Measurements from ENCODE around the gene USF1. TPM values are rescaled to one million over a fixed set of nuclear protein-coding genes. Genes with fewer than 3 reads are reported as not detected.
"Not testable (repeated sequence)": the region's sequence is repeated elsewhere in the genome, so short reads cannot be mapped to it uniquely, and the experiment has no call there.

Gene USF1
- total RNA-seq, 1 donor from 2014 or later, result 58.0 TPM

DNA sequence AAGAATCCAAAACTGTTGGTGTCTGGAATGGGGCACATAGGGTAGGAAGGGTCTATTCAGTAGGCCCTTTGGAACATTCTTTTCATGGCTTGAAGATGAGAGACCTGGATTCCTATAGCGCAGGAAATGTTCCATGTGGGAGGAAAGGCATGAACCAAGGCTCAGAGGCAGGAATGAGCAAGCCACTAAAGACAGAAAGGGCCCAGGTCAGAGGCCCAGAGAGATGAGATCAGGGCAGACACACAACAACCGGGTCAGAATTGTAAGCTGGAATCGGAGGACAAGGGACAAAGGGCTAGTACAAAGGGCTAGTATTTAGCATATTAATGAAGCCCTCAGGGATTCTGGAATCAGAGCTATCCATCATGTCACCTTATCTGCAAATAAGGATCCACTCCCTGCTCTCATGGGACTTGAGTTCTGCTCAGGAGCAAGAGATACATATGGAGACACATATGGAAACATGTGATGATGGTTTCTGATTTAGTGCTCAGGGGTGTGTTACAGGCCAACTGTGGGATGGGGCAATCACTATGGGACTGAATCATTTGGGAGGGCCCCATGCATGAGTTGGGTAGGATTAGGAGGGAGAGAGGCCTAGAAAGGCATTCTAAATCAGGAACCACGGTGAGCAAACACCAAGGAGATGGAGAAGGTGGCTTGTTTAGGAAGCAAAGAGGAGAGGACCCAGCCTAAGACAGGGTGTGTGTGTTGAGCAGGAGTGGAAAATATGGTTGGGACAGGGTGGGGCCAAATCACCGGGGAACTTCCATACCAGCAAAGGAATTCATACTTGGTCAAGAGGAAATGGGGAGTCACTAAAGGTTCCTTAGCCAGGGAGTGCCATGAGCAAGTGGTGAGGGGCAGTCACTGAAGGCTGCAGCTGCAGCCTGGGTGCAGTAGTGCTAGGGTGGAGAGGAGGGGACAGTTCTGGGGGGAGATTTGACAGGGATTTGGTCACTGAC, 34.9 kb upstream of the USF1 start:
- intact Hi-C loops (cut with DNase I), result no loop called here
- ATAC-seq (no peak), DNase-seq (ENCODE audit: low spot score) (no peak)

DNA sequence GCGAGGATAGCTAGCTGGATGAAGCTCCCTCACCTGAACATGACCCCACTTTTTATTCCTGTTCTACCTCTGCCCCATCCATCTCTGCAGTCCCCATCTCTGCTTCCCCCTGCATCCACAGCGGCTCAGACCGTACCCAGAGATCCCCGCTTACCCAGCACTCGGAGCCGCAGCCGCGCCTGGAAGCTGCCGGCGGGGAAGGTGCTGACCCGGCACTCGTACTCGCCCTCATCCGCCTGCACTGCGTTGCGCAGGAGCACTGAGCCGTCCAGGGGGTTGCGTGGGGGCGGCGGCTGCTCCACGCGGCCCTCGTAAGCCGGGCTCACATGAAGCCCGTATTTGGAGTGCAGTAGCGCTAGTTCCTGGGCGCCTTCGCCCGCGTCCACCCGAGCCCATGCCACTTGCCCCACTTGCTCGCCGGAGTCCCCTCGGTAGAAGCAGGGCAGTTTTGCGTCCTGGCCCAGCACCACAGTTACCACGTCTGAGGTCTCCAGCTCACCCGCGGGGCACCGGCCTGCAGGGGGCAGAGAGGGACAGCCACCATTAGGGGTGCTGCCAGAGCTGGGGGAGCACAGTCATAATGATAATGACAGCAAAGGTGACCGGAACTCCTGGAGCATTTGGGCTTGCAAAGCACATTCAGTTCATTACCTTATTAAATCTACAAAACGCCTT, 33.8 kb upstream of the USF1 start:
- intact Hi-C loops (cut with DNase I), result no loop called here
- DNase-seq (ENCODE audit: low spot score) (no peak), ATAC-seq (no peak)

DNA sequence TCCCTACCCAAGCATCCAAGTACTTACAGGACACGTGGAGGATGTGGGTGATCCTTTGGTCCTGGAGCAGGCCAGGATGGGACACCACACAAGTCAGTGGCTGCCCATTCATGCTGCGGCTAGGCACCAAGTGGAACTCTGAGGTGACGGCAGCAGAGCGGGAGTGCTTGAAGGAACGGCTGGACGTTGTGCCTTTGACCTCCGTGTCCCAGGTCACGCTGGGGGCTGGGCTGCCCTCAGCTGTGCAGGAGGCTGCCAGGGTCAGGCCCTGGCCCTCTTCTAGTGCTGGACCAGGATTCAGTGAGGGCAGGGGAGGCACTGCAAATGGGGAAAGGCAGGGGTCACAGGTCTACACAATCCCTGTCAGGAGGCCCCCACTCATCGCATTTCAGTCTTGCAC, 31.6 kb upstream of the USF1 start:
- intact Hi-C loops (cut with DNase I), result no loop called here
- no peak for DNase-seq (ENCODE audit: low spot score)
- ATAC-seq, result no peak

DNA sequence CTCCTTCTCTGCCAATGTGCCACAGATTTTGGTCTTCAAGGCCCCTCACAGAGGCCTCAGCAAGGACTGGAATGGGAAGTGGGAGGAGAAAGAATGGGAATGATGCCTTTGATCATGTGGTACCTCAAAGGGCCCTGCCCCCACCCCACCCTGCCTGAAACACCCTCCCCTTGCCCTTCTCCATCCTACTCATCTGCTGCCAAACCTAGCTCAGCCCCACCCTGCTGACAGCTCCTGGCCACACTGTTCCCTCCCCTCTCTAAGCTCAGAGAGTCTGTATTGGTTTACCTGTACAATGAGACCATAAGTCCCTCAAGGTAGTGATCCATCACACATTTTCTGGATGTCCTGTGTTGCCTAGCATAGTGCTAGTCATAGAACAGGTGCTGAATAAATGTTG, 30.6 kb upstream of the USF1 start:
- intact Hi-C loops (cut with DNase I), result no loop called here
- no peak for ATAC-seq
- no peak for DNase-seq (ENCODE audit: low spot score)

DNA sequence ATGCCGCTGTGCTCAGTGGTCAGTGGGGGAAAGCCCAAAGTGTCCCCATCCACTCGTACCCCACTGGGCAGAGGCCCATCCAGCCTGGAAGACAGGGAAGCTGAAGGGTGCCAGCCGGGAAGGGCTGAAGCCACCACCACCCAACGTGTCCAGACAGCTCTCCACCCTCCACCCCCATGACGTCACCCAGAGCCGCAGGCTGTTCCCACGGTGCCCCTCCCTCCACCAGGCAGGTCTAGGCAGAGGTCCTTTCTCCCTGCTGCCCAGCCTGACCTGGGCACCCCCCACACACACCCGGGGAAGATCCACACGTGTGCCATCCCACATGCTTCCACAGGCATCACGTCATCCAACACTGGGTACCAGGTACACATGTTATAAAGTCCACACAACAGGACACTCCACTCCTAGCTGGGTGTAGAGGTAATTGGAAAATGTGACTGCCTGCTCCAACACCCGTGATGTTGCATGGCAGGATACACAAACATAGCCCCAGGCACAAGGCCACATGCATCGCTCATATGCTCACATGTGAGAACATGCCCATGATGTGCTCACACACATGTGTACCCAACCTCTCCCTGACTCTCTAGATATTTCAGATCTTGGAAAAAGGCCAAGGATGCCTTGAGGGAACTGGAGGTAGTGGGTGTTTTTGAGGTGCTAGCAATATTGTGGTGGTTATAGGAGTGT, 29.0 kb upstream of the USF1 start:
- ATAC-seq (no peak), DNase-seq (ENCODE audit: low spot score) (no peak)
- intact Hi-C loops (cut with DNase I), result no loop called here

DNA sequence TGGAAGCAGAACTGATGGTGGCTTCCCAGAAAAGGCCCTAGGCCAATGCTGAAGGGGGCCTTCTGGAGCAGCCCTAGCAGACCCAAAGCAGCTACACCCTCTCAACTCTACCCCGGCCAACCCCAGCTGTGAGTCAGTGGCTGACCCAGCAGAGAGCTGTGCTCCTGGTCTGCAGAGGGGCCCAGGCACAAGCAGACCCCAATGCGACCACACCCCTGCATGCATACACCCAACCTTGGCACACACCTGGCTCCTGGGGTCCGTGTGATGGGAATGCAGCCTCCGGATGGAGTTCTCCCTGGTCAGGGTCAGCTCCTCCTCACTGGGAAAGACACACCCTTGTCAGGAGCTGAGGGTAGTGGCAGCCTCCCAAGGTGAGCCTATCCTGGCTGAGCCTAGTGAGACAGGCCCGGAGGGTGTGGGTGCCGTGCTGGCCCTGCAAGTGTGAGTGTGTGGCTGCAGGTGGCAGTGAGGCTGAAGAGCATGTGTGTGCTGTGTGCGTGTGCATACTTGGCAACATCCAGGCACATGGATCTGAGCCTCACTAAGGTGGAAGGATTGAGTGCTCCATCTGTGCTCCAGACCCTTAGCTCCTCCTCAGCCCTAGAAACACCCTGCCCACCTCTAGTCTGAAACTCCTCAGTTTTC, 27.8 kb upstream of the USF1 start:
- no peak for ATAC-seq
- intact Hi-C loops (cut with DNase I), result no loop called here
- DNase-seq (ENCODE audit: low spot score), result no peak

DNA sequence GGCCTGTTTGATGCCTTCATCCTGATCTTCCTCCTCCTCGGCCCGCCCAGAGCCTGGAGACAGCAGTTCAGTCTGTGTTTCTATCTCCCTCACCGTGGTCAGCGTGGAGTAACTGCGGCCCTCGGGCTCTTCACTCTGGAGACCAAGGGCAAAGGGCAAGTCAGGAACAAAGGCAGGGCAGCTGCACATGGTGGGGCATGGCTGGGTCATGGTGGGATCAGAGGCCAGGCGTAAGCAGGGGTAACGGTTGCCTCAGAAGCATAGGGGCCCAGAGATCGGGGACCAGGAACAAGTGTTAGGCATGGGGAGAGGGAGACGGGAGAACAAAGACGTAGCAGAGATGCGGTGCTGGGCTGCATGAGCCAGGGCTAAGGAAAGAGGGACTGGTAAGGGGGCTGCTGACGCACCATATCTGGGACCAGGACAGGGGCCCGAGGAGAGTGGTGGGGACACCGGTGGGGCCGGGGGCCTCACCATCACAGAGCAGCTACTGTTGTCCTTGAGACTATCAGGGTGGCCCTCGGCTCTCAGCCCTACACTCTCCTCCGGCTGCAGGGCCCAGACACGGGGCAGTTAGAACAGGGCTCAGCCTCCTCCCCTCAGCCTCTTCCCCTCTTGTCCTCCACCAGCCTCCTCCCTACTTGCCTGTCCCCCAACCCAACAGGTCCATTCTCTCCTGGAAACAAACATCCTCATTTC, 27.1 kb upstream of the USF1 start:
- ATAC-seq, result no peak
- no peak for DNase-seq (ENCODE audit: low spot score)
- intact Hi-C loops (cut with DNase I), result no loop called here

DNA sequence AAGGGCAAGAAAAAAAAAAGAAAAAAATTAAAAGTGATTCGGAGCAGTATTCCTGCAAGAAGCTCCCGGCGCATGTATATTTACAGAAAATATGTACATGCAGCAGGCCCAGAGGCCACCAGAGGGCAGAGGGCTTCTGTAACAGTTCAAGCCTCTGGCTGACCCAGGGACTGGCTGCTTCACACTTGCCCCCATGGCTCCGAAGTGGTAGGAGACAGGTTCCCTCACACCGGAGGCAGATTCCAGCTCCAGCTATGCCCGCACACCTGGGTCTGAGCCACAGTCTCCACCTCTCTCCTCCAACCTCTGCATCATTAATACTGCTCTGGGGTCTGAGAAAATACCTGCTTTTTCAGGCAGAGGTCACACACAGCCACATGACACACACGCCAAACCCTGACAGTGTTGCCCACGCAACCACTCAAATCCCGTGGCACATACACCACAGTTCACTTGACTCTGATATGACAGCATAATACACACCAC, 26.2 kb upstream of the USF1 start:
- no peak for DNase-seq (ENCODE audit: low spot score)
- ATAC-seq, result no peak
- intact Hi-C loops (cut with DNase I), result no loop called here

DNA sequence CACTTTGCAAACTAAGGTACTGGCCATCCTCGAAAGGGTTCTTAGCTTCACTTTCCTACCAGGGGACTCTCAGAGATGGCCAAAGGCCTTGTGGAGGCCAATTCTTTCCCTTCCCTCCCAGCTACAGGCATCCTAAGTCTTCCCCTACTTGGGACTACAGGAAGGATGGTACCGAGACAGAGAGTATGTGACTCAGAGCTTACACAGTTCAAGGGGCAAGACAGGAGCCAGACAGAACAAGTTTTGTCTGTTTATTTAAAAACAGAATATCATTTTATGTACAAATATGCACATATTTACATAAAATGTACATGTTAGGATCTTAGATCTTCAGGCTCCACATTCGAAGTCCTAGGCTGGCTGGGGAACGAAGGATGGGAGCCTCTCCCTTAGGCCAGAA, 25.0 kb upstream of the USF1 start:
- ATAC-seq (no peak), DNase-seq (ENCODE audit: low spot score) (no peak)
- intact Hi-C loops (cut with DNase I), result no loop called here

DNA sequence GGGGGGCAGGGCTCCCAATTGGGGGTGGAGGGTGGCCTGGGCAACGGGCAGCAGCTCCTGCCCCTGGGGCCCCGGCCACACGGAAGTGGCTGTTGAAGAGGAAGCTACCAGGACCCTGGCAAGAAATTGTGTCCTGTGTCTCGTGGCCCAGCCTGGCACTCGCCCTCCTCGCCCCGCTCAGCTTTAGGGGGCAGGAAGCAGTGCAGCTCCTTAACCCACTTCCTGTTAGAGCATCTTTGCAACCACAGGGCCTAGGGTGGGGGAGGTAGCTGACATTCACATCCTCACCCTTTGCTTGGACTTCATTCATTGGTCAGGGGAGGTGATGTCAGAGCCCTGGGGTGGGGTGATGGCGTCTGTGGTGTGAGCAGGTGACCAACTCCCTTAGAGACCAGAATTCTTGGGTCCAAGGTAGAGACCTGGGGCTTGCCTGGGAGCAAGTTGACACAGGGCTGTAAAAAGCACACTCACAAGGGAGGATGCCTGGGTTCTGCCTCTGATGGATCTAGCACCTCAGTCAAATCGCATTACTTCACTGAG, 24.0 kb upstream of the USF1 start, which contains the start of gene ARHGAP30:
Gene ARHGAP30 (minus strand): TSS at position 161 of the 540 bp plus-strand sequence. CDS start 267 bp downstream, outside the sequence.
- DNase-seq (ENCODE audit: low spot score) (peak; percentile 73), ATAC-seq (peak; percentile 75)
- intact Hi-C loops (cut with DNase I), result no loop called here

DNA sequence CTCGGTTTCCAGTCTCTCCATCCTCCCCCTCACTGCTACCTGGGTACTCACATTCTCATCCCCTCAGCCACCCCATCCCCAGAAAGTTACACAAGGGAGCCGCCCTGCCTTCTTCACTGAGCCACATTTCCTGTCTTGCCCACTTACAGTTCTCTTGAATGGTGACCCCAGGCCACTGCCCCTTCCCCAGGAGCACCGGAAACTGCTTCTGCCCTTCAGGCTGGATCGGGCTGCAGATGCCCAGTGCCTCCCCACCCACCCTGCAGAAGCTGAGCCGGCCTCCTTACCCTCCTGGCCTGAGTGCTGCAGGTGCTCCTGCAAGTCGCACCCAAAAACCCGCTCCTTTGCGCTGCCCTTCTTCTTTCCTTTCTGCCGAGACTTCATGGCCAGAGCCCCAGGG, 23.5 kb upstream of the USF1 start:
- intact Hi-C loops (cut with DNase I), result no loop called here
- no peak for ATAC-seq
- DNase-seq (ENCODE audit: low spot score), result no peak

DNA sequence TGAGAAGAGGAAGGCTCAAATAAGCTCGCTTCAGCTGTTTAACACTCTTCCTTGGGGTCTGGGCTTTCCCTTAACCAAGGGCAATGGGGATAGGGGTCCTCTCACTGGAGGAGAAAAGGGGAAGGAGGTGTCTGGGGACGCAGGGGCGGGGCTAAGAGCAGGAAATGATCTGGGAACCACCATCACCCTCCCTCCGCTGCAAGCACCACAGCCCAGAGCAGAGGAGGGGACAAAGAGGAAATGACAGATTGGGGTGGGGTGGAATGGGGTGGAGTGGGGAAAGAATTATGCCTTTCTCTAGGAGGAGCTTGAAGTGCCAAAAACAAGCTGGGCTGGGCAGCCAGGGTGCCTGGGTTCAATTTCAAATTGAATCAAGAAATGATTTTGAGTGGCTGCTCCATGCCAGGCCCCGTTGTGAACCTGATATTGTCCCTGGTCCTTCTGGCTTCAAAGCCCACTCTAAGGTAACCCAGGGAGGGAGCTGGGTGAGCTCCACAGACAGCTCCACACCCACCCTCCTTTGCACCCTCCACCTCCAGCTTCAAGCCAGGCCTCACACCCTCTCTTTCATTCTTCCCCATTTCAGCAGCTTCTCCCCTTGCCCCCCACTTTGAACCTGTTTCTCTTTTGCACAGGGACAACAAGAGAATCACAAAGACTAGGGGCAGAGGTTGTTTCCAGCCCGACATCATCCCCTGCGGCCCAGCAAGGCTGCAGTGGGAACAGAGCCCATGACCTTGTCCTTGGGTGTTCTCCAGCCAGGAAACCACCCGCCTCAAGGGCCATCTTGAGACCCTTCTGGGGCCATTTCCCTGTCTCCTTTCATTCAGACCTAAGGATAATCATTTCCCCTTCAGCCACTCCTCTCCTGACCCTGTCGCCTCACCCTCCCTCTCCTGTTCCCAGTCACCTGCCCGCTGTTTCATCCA, 22.8 kb upstream of the USF1 start:
- ATAC-seq (peak; percentile 80), DNase-seq (ENCODE audit: low spot score) (peak; percentile 73)
- intact Hi-C loops (cut with DNase I), result no loop called here

DNA sequence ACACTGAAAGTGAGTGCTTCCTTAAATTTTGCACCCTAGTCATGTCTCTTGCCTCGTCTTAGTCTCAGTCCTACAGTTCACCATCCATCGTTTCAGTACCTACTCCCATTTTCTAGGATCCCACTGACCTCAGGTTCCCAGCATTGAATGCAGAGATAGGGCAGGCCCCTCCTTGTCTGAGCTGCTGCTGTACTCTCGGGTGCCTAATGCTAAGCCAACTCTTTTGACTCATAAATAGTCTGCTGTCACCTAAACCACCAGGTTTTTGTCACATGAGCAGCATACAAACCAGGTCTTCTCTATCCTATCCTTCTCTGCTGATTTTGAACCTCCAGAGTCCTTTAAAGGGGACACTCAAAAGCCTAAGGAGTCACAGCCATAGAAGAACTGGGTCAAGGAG, 20.9 kb upstream of the USF1 start:
- no peak for ATAC-seq
- intact Hi-C loops (cut with DNase I), result no loop called here
- DNase-seq (ENCODE audit: low spot score), result no peak

DNA sequence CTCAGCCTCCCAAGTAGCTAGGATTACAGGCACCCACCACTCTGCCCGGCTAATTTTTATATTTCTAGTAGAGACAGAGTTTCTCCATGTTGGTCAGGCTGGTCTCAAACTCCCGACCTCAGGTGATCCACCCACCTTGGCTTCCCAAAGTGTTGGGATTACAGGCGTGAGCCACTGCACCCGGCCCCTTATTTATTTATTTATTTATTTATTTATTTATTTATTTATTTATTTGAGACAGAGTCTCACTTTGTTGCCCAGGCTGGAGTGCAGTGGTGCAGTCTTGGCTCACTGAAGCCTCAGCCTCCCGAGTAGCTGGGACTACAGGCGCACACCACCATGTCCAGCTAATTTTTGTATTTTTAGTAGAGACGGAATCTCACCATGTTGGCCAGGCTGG, 19.9 kb upstream of the USF1 start:
- DNase-seq (ENCODE audit: low spot score); intact Hi-C loops (cut with DNase I); ATAC-seq: not testable (repeated sequence)

DNA sequence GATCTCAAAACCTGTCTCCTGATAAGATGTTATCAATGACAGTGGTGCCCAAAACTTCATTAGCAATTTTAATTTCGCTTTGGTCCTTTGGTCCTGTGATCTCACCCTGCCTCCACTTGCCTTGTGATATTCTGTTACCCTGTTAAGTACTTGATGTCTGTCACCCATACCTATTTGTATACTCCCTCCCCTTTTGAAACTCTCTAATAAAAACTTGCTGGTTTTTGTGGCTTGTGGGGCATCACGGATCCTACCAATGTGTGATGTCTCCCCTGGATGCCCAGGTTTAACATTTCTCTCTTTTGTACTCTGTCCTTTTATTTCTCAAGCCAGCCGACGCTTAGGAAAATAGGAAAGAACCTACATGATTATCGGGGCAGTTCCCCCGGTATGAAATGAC, 18.2 kb upstream of the USF1 start:
- intact Hi-C loops (cut with DNase I); DNase-seq (ENCODE audit: low spot score); ATAC-seq: not testable (repeated sequence)

DNA sequence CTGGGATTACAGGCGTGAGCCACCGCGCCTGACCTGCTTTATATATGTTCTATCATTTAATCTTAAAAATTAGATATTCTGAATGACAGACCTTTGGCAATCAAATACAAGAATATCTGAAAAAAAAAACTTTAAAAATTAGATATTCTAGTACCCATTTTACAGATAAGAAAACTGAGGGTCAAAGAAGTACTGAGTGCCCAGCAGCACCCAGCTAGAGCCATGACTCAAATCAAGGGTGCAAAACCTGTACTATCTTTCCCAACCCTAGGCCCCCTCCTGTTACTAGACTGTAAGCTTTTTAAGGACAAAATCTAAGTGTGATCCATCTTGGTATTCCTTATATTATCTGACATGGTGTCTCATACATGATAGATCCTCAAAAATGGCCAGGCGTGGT, 15.6 kb upstream of the USF1 start:
- DNase-seq (ENCODE audit: low spot score) (no peak), ATAC-seq (no peak)
- intact Hi-C loops (cut with DNase I), result no loop called here

DNA sequence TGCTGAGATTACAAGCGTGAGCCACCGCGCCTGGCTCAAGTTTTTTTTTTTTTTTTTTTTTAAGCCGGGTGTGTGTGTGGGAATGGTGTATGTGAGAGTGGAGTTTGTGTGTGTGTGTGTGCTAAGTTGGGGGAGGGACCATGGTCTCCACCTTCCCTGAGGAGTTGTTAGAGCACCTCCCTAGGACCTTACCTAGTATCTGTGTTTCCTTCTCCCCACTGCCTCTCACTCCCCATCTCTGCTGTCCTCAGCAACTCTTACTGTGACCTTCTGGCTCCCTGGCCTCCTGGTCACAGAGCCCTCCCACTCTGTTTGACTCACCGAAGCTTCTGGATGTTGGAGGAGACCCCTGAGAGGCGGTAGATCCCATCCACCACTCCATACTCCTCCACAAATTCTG, 13.5 kb upstream of the USF1 start:
- intact Hi-C loops (cut with DNase I), result no loop called here
- DNase-seq (ENCODE audit: low spot score), result no peak

More for the DNA sequence above, 13.5 kb upstream of the USF1 start:
- ATAC-seq, result no peak

All from sciatic nerve (tissue), 2 donors.